A549 (cell line): ENCODE results near the gene NCOA7.

Source experiments
- JUNB ChIP-seq: fragments of >200 bp; sonication (Bioruptor Twin); formaldehyde crosslinking; IDR thresholded peaks from 2 replicates; pipeline ENCODE4 v1.6.1; 2016
- NR3C1 ChIP-seq: fragments of >200 bp; sonication (Bioruptor Twin); formaldehyde crosslinking; IDR thresholded peaks from 3 replicates; pipeline ENCODE4 v1.6.1; 2017
- POLR2A ChIP-seq: IDR thresholded peaks from 2 replicates; pipeline ENCODE4 v1.6.1; 2012; ENCODE audit warnings: mild to moderate bottlenecking, low read length
- POLR2AphosphoS2 ChIP-seq: conservative IDR thresholded peaks from 2 replicates; pipeline ENCODE4 v1.6.1; 2012; ENCODE audit warnings: low read length, improper control_type of control experiment, inconsistent platforms
- RNF2 ChIP-seq: fragments of 200-600 bp; sonication (generic); IDR thresholded peaks from 2 replicates; pipeline ENCODE4 v1.6.1; 2016; ENCODE audit warnings: low read depth, mild to moderate bottlenecking, antibody characterized with exemption, moderate library complexity, borderline replicate concordance
- SMC3 ChIP-seq: fragments of >200 bp; sonication (Bioruptor Twin); formaldehyde crosslinking; IDR thresholded peaks from 3 replicates; pipeline ENCODE4 v1.6.1; 2018; ENCODE audit warnings: inconsistent platforms
- TF ChIP-seq, protein P1 (sequence below): fragments of >200 bp; sonication (Bioruptor Twin); formaldehyde crosslinking; IDR thresholded peaks from 3 replicates; pipeline ENCODE4 v1.5.1; 2016
- TF ChIP-seq, protein P2 (sequence below): fragments of 250-450 bp; sonication (Bioruptor Pico); IDR thresholded peaks from 2 replicates; pipeline ENCODE4 v1.5.0; 2021; ENCODE audit warnings: mild to moderate bottlenecking, moderate library complexity, borderline replicate concordance

DNA sequence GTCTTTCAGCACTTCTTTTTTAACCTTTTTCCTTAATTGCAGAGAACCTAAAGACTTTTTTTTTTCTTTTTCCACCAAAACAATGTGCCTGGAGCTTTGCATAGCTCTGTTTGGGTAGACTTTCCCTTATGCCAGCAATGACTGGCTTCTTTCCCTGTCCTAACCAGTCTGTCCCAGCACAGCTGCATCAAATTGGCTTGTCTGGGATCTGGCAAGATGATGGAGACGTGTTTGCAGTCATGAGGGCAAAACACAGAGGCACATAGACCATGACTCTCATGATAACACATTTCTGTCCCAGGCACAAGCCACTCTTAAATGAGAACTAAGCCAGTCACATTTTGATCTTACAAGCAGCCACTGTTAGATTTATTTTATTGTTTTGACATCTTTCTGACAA, 24.8 kb upstream of the NCOA7 start:
- no peak for TF ChIP-seq RNF2
- no peak for TF ChIP-seq POLR2A
- no peak for TF ChIP-seq POLR2AphosphoS2
- TF ChIP-seq, protein P1, sequence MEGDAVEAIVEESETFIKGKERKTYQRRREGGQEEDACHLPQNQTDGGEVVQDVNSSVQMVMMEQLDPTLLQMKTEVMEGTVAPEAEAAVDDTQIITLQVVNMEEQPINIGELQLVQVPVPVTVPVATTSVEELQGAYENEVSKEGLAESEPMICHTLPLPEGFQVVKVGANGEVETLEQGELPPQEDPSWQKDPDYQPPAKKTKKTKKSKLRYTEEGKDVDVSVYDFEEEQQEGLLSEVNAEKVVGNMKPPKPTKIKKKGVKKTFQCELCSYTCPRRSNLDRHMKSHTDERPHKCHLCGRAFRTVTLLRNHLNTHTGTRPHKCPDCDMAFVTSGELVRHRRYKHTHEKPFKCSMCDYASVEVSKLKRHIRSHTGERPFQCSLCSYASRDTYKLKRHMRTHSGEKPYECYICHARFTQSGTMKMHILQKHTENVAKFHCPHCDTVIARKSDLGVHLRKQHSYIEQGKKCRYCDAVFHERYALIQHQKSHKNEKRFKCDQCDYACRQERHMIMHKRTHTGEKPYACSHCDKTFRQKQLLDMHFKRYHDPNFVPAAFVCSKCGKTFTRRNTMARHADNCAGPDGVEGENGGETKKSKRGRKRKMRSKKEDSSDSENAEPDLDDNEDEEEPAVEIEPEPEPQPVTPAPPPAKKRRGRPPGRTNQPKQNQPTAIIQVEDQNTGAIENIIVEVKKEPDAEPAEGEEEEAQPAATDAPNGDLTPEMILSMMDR, result no peak
- no peak for TF ChIP-seq JUNB
- TF ChIP-seq, protein P2, sequence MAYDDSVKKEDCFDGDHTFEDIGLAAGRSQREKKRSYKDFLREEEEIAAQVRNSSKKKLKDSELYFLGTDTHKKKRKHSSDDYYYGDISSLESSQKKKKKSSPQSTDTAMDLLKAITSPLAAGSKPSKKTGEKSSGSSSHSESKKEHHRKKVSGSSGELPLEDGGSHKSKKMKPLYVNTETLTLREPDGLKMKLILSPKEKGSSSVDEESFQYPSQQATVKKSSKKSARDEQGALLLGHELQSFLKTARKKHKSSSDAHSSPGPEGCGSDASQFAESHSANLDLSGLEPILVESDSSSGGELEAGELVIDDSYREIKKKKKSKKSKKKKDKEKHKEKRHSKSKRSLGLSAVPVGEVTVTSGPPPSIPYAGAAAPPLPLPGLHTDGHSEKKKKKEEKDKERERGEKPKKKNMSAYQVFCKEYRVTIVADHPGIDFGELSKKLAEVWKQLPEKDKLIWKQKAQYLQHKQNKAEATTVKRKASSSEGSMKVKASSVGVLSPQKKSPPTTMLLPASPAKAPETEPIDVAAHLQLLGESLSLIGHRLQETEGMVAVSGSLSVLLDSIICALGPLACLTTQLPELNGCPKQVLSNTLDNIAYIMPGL (CRISPR knock-in tag), result no peak
- no peak for TF ChIP-seq NR3C1
- TF ChIP-seq SMC3, result no peak
